GM18519 (cell line): Measurements from ENCODE around the gene KRTAP10-3.
"Not testable (repeated sequence)": the region's sequence is repeated elsewhere in the genome, so short reads cannot be mapped to it uniquely, and the experiment has no call there.

ENCODE experiments used
- ATAC-seq: cut with Tn5 transposase; IDR thresholded peaks from one replicate; pipeline ENCODE4 v1.9.1; 2021; ENCODE audit warnings: mild to moderate bottlenecking, moderate library complexity; ENCODE audit not compliant: unreplicated experiment, low FRiP score

The KRTAP10-3 gene

DNA sequence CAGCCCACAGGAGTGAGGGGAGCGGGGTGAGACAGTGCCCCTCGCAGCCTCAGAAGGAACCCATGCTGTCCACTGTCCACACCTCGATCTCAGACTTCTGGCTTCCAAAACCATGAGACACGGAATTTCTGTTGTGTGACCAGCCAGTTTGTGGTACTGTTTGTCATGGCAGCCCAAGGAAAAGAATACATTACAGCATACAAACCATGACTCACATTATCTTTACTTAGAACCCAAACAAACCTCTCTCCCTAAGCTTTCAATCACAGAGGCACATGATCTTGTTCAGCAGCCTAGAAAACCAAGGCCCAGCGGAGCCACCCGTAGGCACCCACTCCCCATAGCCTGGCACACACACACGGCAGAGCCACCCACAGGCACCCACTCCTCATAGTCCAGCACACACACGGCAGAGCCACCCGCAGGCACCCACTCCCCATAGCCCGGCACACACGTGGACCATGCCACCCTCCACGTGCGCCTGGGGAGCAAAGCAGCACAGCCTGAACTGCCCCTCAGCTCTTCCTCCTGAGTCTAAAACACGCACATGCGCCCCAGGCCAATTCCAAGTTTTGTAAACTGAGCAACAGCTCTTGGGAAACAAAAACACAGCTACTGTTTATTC, 14.5 kb upstream of the KRTAP10-3 start:
- no peak for ATAC-seq

DNA sequence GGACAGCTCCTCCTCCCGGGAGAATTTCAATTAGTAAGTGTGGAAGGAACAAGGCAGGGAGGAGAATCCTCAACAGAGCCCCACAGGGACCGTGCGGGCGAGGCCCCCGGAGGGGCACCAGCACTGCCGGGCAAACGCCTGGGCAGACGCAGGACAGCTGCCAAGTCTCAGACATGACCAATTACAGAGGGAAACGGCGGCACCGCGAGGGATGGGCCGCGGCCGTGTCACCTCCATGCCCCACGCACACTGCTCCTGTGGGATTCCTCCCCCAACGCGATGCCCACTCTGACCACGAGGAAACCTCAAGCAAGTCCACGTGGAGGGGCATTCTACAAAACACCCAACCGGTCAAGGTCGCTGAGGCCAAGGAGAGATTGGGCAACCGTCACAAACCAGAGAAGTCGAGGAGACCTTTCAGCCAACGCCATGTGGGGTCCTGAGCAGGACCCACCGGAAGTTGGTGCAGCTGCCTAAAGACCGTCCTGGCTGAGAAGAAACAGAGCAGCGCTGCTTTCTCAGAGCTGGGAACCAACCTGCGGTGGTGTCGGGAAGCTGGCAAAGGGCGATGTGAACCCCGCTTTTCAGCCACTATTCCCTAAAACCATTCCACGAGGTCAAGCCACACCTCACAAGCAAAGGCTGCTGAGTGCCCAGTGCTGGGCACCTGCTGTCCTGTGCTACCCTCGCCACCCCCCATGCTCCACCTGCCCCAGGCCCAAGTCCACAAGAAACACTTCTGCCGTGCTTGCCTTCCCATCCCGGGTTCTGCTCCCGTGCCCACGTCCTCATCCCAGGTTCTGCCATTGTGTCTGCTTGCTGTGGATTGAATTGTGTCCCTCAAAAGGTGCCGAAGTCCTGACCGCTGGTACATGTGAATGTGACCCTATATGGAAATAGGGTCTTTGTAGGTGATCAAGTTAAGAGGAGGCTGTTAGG, 13.5 kb upstream of the KRTAP10-3 start:
- ATAC-seq = no peak

DNA sequence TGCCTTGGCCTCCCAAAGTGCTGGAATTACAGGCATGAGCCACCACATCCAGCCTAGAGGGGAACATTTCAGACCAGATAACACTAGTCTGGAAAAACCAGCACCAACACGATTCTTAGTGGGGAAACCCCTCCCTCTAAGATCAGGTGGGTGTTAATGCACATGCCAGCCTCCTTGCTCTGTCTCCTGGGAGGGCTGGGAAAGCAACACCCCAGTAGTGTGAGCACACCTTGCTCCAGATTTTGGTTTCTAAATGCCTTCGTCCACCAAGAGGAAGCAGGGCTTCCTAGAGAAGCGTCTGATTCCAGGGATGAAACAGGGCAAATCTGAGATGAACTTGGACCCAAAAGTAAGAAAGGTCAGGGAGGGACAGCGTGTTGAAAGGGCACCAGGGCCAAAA, 12.7 kb upstream of the KRTAP10-3 start:
- no peak for ATAC-seq

DNA sequence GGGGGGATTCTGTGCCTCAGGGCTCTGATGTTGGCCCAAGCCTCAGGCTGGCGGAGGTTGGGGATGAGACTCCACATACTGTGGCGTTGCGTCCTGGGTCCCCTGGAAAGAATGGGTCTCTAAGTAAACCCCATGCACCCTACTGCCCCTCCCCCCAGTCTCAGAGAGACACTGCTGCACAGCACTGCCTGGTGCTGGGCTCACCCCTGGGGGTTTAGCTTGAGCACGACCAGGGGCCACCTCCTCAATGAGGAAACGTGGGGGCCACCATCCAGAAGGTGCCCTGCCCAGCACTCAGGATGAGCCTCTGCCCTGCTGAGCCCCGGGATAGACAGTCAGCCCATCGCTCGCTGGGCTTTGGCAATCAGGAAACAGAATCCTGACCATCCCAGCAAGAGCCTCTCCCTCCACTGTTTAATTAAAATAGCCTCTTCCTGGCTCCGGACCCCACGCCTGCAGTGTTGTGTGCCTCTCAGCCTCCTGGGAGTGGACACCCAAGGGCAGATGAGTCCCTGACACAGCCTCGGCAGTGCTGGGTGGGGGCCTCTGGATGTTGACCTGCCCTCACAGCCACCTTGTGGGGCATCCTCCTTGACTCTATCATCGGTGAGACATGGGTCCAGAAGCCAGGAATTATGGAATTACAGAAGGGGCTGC, 11.4 kb upstream of the KRTAP10-3 start:
- ATAC-seq = no peak

DNA sequence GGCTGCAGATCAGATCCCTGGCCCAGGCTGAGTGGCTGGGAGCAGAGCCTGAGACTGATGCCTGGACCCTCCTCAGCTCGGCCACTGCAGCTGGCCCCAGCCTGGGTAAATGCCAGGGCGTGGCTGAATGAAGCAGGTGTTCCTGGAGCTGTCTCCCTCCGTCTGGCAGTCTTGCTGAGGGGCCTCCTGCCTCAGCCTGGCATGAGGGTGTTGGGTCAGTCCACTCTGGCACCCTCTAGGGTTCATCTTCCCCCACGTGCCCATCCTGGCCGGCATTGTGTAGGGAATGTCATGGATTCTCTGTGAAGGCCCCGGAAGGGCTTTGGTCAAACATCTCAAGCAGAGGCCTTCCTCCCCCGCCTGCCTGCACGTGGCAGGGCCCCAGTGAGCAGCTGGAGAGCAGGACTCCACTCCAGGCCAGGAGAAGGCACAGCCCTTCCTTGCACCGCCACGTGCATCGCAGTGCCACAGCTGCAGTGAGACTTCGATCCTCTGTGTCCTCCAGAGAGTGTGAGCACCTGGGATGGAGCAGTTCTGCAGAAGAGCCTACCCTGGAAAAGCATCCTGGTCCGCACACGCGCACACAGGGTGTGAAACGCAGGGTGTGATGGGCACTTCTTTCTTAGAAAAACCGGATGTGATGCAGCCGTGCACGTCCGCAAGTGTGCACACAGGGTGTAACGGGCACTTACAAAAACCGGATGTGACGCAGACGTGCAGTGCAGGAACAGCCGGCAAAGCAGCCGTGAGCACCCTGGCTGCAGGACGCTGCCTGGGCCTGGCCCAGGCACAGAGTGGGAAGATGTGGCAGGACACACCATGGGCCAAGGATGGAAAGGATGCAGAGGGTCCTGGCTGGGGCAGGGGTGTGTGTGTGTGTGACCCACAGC, 10.3 kb upstream of the KRTAP10-3 start:
- ATAC-seq = no peak

DNA sequence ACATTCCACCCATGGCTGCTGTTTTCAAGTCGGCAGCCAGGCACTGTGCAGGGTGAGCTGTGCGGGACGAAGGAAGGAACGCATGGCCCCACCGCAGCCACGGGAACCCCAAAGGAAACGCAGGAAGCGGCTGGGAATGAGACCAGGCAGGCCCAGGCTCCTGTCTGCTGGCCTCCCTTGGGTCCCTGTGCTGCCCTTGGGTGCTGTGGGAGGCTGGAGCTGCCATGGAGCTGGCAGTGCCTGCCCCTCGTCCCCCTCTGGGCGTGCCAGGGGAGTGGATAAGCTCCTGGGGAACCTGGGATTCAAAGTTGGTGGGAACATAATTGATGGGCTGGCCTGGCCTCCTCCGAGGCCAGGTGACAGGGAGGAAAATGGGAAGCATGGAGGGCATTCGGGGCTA, 9.7 kb upstream of the KRTAP10-3 start:
- ATAC-seq = no peak

DNA sequence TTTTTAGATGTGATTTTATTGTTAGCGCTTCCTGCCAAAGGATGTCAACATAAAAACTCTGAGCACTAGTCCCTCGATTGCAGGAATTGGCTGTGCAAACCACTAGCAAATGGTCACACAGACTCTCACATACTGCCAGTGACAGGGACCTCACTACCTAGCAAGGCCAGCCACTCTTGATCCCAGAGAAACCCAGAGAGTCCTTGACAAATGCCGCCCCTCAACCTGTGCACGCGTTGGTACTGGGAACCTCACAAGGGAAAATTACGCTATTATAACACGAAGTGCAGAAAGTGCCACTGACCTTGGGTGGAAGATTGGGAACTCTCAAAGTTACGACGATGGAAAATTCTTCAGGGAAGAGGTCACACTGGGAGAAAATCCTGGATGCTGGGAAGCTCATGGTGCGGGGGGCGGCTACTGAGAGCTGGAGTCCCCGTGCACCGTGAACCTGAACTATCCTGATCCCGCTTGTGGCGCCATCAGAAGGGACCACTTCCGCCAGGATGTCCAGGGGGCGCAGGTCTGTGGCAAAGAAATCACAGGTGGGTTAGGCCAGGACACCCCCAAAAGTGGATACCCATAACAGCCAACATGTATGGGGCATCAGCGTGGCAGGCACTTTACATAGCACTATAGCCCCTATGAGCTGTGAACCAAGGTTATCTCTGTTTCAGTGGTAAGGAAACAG, 9.0 kb upstream of the KRTAP10-3 start:
- ATAC-seq = no peak

DNA sequence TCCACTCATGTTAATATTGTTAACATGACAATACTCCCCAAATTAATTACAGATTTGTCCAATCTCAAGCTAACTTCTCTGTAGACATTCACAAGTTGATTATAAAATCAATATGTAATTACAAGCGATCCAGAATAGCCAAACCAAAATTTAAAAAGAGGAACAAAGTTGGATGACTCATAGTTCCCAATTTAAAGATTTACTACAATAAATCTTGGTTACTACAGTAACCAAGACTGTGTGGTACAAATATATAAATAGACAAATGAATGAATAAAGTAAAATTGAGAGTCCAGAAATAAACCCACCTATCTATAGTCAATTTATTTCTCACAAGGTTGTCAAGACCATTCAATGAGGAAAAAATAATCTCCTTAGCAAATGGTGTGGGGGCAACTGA, 7.8 kb upstream of the KRTAP10-3 start:
- ATAC-seq = no peak

DNA sequence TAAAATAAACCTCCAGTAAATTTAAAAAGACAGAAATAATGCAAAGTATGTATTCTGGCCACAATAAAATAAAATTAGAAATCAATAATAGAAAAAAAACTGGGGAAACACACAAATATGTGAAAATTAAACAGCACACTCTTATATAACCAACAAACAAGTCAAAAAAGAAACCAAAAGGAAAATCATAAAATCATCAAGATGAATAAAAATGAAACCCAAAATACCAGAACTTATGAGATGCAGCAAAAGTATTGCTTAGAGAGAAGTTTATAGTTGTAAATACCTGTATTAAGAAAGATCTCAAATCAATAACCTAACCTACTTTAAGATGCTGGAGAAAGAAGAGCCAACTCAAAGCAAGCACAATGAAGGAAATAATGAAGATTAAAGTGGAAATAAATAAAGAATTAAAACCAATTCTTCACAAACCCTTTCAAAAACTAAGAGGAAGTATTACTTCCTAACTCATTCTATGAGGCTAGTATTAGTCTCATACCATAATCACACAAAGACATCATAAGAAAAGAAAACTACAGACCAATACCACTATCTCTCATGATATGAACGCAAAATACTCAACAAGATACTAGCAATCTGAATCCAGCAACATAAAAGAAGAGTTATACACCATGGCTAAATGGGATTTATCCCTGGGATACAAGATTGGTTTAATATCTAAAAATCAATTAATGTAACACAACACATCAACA, 6.4 kb upstream of the KRTAP10-3 start:
- no peak for ATAC-seq

DNA sequence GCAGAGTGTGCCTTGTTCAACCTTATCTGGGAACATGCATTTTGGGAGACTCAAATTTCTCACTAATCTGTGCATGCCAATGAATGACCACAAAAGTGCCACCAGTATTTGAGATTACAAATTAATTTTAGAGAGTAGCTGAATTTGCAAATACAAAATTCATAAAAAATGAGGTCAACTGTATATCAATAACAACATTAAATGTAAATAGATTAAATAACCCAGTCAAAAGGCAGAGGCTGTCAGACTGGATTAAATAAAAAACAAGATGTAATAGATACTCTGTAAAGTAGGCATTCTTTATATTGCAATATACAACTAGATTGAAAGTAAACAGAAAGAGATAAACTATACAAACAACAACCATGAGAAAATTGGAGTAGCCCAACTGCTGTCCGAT, 5.5 kb upstream of the KRTAP10-3 start:
- no peak for ATAC-seq

DNA sequence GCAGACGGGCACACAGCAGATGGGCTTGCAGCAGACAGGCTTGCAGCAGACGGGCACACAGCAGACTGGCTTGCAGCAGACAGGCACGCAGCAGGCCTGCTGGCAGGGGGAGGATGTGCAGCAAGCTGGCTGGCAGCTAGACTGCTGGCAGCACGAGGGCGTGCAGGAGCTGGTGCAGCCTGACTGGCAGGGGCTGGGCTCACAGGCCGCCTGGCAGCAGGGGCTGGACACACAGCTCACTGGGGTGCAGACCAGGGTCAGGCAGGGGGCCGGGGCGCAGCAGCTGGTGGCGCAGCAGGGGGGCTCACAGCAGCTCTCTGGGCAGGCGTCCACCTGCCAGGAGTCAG, 293 bp downstream of the KRTAP10-3 start:
- ATAC-seq = not testable (repeated sequence)

DNA sequence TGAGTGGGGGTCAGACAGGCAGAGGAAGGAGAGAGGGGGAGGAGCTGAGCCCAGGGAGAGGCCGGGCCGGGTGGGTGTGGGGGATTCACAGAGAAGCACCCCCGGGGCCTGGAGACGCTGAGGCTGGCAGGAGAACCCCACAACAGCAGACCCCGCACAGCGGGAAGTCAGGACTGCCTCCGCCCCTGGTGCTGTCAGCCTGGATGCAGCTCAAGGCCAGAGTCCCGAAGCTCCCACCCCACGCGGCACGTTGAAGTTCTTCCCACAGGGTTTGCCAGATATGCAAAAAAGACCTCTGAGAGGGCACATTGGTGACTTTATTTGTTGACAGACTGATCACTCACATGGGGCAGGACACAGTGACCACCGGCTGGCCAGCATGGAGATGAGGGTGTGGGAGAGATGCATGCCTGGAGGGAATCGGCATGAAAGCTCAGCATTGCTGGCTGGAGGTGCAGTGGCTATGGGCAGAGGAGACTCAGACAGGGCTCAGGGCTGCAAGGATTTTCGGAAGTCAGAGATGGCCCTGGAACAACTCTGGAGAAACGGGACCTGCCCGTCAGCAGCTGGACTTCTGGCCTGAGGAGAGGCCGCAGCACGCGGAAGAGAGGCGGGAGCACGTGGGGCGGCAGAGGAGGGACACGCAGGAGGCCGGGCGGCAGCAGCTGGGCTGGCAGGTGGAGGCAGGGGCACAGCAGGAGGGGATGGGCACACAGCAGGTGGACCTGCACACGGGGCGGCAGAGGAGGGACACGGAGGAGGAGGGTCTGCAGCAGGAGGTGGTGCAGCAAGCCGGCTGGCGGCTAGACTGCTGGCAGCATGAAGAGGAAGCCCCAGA, 885 bp downstream of the KRTAP10-3 start:
- no peak for ATAC-seq

DNA sequence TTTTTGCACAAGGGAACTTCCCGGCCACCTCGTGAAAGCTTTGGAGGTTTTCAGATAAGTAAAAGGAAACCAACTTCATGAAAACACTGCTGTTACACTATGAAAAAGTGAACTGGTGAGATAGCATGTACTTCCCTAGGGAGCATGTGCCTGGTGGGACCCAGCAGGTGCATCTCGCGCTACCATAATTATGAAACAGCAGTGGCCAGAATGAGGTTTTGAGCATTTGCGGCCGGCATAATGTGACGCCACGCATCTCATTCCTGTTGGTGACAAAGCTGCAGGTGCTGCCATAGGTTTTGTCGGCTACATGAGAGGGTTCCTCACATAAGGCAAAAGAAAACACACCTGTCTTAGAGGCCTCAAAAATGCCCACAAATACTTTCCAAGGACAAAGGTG, 1.7 kb downstream of the KRTAP10-3 start:
- ATAC-seq = no peak

DNA sequence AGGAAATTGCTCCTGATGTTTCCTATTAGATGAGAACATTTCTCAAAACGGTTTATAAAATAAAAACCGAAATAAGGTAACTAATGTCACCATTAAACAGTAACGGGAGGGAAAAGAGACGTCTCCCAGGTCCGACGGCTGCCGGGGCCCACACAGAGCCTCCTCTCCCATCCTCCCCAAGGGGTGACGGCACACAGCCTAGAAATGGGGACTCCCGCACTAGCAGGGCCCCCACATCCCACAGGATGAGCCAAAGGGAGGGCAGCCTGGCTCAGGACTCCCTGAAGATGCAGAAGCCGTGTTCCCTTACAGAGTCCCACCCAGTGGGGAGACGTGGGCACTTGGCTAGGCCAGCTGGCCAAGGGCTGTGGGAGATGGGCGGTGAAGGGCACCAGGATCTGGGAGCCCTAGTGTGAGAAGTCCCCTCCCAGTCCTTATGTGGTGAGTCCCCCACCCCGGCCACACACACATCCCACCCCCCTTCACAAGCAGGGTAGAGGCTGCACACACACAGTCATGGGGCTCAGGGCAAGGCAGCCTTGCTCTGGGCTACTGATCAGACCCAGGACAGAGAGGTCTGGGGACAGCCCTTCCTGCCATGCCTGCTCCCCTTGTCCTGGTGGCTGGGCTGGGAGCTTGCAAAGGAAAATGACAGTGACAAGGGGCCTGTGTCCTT, 3.3 kb downstream of the KRTAP10-3 start:
- no peak for ATAC-seq

DNA sequence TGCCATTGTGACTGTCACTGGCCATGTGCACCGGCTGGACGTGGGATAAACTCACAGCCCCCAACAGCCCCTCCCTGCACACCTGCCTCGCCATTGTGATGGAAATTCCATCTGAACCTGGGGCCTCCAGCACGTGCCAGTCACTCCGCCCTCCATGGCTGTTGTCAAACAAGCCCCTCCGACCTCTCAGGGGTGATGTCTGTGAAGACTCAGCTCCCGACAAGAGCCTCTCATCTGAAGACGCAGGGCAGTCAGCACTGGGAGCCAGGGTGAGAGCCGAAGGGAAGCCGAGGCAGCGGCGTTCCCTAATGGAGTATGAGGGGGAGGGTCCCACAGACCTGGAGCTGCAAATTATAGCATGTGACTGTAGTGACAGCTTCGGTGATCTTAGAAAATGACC, 5.9 kb downstream of the KRTAP10-3 start:
- ATAC-seq = no peak

DNA sequence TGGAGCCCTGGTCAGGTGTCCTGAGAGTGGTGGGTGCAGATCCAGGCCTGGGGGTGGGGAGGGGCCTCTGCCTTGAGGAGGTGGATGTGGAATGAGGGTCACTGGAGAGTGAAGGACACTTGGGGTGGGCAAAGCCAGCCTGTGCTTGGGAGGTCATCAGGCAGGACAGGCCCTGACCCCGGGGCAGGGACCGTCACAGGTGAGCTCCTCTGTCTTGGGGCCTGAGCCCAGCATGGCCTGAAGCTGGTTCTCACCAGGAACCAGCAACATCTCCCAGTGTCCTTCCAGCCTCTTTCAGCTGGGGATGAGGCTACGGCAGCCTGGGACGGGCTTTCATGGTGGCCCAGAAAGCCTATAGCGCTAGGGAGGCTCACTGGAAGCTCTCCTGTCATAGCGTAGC, 6.5 kb downstream of the KRTAP10-3 start:
- ATAC-seq = no peak

DNA sequence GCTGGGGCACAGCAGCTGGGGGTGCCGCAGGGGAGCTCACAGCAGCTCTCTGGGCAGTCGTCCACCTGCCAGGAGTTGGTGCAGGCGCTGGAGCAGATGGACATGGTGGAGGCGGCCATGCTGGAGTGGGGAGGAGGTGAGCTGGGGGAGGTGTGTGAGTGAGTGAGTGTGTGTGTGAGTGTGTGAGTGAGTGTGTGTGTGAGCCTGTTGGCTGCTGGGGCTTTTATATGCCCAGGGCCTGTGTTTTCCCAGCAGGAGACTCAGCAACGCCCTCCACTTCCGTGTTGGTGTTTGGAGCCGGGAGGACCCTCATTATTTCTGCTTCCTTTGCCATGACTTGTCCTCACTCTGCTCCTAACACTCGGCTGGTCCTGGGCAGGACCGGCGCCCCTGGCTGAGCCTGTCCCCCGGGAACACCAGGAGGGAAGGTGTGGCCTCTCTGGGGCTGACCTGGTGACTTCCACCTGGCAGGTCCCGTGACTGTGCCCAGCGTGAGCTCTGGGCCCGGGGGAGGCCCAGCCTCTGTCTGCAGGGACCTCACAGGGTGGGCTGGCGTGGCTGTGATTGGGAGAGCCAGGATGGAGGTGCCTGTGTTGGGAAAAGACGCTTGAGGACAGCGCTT, 7.1 kb downstream of the KRTAP10-3 start, which contains the start of gene KRTAP10-2:
Gene KRTAP10-2 (minus strand): TSS at position 166 of the 622 bp plus-strand sequence. CDS start 47 bp downstream, at position 119.
- no peak for ATAC-seq
